MM.1S (cell line): ENCODE results near the gene ITIH4.

ENCODE experiments used
- EZH2 ChIP-seq: fragments of 300-600 bp; sonication (generic); optimal IDR thresholded peaks from 2 replicates; pipeline ENCODE3; 2017; ENCODE audit warnings: low read depth, mild to moderate bottlenecking, antibody characterized with exemption, low read length, mixed read lengths
- EZH2phosphoT487 ChIP-seq: fragments of 300-600 bp; sonication (generic); IDR thresholded peaks from 2 replicates; pipeline ENCODE4 v1.6.1; 2018; ENCODE audit warnings: antibody characterized with exemption, low read length
- TF ChIP-seq, protein P1 (sequence below): fragments of 300-600 bp; sonication (generic); IDR thresholded peaks from 2 replicates; pipeline ENCODE4 v1.5.1; 2016; ENCODE audit warnings: antibody characterized with exemption, low read length, mixed read lengths

DNA sequence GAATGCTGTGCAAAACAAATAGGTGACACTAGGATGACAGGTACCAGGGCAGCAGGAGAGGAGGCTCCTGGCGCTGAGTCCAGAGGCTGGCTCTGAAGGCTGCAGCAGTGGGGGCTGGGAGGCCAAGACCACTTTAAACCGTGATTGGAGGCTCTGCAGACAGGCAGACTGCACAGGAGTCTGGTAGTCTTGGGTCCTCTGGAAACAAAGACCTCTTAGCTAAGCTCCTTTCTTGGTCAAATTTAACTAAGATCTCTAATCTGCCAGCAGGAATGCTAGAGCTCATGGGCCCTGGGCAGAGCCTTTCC is 8.8 kb upstream of the ITIH4 start:
- TF ChIP-seq, protein P1, sequence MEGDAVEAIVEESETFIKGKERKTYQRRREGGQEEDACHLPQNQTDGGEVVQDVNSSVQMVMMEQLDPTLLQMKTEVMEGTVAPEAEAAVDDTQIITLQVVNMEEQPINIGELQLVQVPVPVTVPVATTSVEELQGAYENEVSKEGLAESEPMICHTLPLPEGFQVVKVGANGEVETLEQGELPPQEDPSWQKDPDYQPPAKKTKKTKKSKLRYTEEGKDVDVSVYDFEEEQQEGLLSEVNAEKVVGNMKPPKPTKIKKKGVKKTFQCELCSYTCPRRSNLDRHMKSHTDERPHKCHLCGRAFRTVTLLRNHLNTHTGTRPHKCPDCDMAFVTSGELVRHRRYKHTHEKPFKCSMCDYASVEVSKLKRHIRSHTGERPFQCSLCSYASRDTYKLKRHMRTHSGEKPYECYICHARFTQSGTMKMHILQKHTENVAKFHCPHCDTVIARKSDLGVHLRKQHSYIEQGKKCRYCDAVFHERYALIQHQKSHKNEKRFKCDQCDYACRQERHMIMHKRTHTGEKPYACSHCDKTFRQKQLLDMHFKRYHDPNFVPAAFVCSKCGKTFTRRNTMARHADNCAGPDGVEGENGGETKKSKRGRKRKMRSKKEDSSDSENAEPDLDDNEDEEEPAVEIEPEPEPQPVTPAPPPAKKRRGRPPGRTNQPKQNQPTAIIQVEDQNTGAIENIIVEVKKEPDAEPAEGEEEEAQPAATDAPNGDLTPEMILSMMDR = no peak
- TF ChIP-seq EZH2phosphoT487 = no peak
- TF ChIP-seq EZH2 = no peak
